Measurements from ENCODE around the gene LRRC66. TPM values are rescaled to one million over a fixed set of nuclear protein-coding genes. Genes with fewer than 3 reads are reported as not detected.

Gene LRRC66
- total and polyA plus RNA-seq, 12 donors, result 0.08 to 1.5 (median 0.26) TPM; not detected in 1

GRCh38 chr4:52015366-52015765 is 4.8 kb downstream of the LRRC66 start:
- H3K27ac ChIP-seq, result no peak overlapping the region
- intact Hi-C loops (cut with DNase I), result loop anchor here in 2 of 10 donors (5.0 to 10.0 kb wide), 2 partner anchors 121 to 173 kb away; partner anchors contain the start of gene DCUN1D4 (in 1 of the 2)
- H3K4me3 ChIP-seq, result no peak overlapping the region
- peak in 3 of 9 donors; percentile 6 to 19 (median 11) for TF ChIP-seq CTCF (IDR thresholded peaks at IDR 0.05)
- ATAC-seq (no peak), DNase-seq (no peak)
- H3K36me3 ChIP-seq, result peaks cover 0 to 74% (median 0%) of the 10 kb centered on the region in 9 donors
- peaks cover 0 to 10% (median 0%) of the 10 kb centered on the region in 9 donors for H3K4me1 ChIP-seq
- H3K9me3 ChIP-seq, result no peaks in the 10 kb centered on the region
- WGBS, 2 donors, result 76 to 81% methylated on average over 7 of the region's 7 CpGs
- H3K27me3 ChIP-seq, result no peaks in the 10 kb centered on the region

- no peaks in the 10 kb centered on the region for H3K27me3 ChIP-seq
- H3K36me3 ChIP-seq, result peaks cover 0 to 70% (median 0%) of the 10 kb centered on the region in 9 donors
- H3K4me1 ChIP-seq, result peaks cover 0 to 9% (median 0%) of the 10 kb centered on the region in 9 donors
- DNase-seq (no peak), ATAC-seq (no peak)
- H3K4me3 ChIP-seq, result no peak overlapping the region
- TF ChIP-seq CTCF (IDR thresholded peaks at IDR 0.05), result no peak
- no peak overlapping the region for H3K27ac ChIP-seq
- WGBS, 2 donors, result 72 to 73% methylated on average over 1 of the region's 1 CpG
- H3K9me3 ChIP-seq, result no peaks in the 10 kb centered on the region
- intact Hi-C loops (cut with DNase I), result loop anchor here in 2 of 10 donors (5.0 to 10.0 kb wide), 2 partner anchors 120 to 173 kb away; partner anchors contain the start of gene DCUN1D4 (in 1 of the 2)
These were observed 5.3 kb downstream of the LRRC66 start for GRCh38 chr4:52014903-52015302.

- 91 to 93% methylated on average over 1 of the region's 1 CpG for WGBS, 2 donors
- Histone ChIP-seq H3K27ac (no peak overlapping the region), H3K4me3 (no peak overlapping the region), H3K4me1 (peaks cover 0 to 6% (median 0%) of the 10 kb centered on the region in 9 donors), H3K9me3 (peaks cover 0 to 4% (median 0%) of the 10 kb centered on the region in 11 donors), H3K27me3 (no peaks in the 10 kb centered on the region), H3K36me3 (peaks cover 0 to 56% (median 0%) of the 10 kb centered on the region in 9 donors)
- DNase-seq, result no peak
- TF ChIP-seq CTCF (IDR thresholded peaks at IDR 0.05), result no peak
- ATAC-seq, result no peak
- intact Hi-C loops (cut with DNase I), result loop anchor here in 1 of 10 donors (10.0 kb wide), 1 partner anchor 118 kb away; no protein-coding TSS in a partner anchor
These were observed 7.5 kb downstream of the LRRC66 start for GRCh38 chr4:52012651-52013050.

- no peak overlapping the region for H3K27ac ChIP-seq
- ATAC-seq, result no peak
- H3K4me1 ChIP-seq, result peaks cover 0 to 6% (median 0%) of the 10 kb centered on the region in 9 donors
- no peak for TF ChIP-seq CTCF (IDR thresholded peaks at IDR 0.05)
- H3K4me3 ChIP-seq, result no peak overlapping the region
- H3K36me3 ChIP-seq, result peaks cover 0 to 39% (median 0%) of the 10 kb centered on the region in 9 donors
- no peak for DNase-seq
- H3K27me3 ChIP-seq, result no peaks in the 10 kb centered on the region
- WGBS, 2 donors, result 97 to 98% methylated on average over 2 of the region's 2 CpGs
- intact Hi-C loops (cut with DNase I), result loop anchor here in 1 of 10 donors (10.0 kb wide), 1 partner anchor 116 kb away; no protein-coding TSS in a partner anchor
- H3K9me3 ChIP-seq, result peaks cover 0 to 4% (median 0%) of the 10 kb centered on the region in 11 donors
These were observed 9.2 kb downstream of the LRRC66 start for GRCh38 chr4:52010986-52011385.
